ENCODE data around the gene SLC25A29.
"Not testable (repeated sequence)": the region's sequence is repeated elsewhere in the genome, so short reads cannot be mapped to it uniquely, and the experiment has no call there.

SLC25A29 gene, protein sequence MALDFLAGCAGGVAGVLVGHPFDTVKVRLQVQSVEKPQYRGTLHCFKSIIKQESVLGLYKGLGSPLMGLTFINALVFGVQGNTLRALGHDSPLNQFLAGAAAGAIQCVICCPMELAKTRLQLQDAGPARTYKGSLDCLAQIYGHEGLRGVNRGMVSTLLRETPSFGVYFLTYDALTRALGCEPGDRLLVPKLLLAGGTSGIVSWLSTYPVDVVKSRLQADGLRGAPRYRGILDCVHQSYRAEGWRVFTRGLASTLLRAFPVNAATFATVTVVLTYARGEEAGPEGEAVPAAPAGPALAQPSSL

DNA sequence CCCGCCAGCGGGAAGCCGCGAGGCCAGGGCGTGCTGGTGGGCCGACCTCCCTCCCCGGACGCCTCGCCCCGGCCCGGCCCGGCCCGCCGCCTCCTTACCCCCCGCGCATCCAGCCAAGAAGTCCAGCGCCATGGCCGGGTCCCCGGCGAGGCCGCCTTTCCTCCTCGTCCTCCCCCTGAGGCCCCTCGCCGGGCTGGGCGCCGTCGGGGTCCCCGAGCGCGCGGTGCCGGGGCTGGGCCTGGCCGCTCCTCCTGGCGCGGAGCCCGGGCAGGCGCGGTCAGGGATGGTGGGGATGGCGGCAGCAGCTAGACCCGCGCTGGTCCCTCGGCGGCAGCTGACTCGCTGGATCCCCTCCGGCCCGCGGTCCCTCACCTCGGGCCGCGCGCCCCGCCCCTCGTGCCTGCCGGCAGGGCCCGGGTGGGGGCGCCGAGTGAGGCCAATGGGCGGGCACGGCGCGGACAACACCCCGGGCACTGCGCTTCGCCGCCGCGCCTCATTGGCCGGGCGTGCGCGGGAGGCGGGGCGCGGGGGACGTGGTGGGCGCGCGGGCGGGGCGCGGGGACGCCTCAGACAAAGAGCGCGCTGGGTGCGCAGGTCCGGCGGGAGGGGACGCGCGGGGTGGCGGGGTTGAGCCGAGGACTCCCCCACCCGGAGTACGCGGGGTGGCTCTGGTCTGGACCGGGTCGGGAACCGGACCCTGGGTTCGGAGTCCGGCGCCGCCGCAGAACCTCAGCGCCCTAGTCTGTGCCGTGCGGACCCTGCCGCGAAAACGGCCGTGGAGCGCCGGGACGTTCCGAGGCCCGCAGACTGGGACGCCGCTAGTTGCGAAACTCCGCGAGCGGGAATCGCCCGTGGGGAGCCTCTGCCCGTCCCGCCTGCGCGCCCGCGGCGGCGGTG is at the start of gene SLC25A29:
TSS of gene SLC25A29 (minus strand) at position 344 of the 897 bp plus-strand sequence. CDS start at position 132, 212 bp downstream.
- DNase-seq, result peak in 5 of 6 experiments; percentile 28 to 59 (median 43)

DNA sequence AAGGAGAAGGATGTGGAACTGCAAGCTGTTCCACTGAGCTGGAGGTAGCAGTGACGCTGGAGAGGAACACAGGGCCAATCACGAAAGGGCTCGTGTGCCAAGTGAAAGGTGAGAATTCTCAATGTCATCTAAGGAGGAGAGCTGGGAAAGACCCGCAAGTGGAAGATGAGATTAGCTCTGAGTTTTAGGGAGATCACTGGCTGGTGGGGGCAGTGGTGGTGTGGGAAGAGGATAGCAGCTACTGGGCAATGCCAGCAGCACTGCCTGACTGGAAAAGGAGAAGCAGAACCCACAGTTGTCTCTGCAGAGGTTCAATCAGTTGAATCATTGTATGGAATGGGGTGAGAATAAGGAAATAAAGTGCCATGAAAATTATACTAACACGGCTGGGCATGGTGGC is 44.7 kb upstream of the SLC25A29 start:
- no peak for DNase-seq

DNA sequence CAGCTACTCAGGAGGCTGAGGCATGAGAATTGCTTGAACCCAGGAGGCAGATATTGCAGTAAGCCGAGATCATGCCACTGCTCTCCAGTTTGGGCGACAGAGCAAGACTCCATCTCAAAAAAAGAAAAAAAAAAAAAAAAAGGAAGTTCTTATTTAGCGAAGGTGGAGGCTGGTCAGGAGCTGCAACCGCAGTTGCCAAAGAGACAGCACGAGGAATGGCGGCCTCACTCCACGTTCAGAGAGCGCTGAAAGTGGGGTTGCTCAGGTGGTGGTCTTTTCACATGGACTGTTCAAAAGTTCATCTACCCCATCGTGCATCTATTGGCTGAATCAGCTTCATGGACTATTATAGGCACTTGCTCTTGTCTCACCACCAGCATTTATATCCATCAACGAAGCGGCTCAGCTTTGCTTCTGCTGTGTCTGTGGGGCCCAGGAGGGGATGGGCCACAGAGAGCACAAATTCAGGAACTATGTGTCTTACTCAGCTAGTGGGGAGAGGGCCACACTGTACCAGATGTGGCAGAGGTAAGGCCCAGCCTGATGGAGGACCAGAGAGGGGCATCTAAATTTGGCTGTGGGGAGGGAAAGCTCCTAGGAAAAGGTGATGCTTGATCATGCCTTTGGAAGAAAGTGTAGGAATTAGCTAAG is 44.2 kb upstream of the SLC25A29 start:
- no peak for DNase-seq

DNA sequence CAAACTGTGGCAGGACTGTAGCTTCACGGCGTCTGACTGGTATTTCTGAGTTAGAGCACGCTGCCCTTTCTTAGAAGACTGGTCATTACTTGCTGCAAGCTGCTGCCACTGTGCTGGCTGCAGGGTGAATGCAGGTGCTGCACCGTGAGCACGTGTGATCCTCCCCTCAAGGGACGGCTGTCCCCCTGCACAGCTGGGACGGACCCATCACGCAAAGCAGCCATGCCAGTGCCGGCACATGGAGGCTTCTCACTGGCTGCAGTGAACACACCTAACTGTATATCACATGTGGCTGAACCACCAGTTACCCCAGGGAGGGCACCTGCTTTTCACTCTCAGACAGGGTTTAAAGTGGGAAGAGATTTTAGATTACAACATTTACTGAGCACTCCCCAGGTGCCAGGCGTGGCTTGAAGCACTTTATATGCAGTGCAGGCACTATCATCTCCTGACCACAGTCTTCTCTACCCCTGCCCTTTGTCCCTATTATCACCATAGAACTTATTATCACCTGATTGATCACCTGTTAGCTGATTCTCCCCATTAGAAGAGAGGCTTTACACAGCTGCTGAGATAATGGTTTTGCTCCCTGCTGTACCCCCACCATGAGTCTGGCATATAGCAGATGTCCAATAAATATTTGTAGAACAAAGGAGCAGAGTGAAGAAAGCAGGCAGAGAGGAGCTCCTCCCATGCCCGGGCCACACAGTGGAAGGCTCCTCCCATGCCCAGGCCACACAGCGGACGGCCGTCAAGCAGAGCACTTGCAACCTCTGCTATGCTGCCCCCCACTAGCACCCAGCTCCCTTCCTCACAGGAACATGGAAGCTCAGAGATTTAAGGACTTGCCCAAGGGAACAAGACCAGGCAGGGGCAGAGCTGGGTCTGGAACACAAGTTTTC is 42.8 kb upstream of the SLC25A29 start:
- DNase-seq, result no peak

DNA sequence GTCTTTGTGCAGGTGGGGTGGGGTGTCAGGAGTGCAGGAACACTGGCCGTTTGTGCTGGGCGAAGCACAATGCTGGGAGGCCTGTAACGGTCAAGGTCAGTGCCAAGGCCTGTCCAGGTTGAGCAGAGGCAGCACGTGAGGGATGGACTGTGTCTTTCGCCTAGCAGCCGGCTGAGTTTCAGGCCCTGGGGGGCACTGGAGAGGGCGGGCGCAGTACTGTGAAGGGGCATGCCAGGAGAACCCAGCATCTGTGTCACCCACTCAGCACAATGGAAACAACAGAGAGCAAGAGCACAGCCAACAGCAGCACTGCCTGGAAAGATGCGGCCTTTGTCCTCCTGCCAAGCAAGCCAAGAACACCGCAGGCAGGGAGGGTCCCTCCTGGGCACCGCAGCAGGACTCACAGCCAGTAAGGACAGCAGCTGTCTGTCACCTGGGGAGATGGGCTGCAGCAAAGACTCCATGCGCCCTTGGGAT is 42.0 kb upstream of the SLC25A29 start:
- no peak for DNase-seq

DNA sequence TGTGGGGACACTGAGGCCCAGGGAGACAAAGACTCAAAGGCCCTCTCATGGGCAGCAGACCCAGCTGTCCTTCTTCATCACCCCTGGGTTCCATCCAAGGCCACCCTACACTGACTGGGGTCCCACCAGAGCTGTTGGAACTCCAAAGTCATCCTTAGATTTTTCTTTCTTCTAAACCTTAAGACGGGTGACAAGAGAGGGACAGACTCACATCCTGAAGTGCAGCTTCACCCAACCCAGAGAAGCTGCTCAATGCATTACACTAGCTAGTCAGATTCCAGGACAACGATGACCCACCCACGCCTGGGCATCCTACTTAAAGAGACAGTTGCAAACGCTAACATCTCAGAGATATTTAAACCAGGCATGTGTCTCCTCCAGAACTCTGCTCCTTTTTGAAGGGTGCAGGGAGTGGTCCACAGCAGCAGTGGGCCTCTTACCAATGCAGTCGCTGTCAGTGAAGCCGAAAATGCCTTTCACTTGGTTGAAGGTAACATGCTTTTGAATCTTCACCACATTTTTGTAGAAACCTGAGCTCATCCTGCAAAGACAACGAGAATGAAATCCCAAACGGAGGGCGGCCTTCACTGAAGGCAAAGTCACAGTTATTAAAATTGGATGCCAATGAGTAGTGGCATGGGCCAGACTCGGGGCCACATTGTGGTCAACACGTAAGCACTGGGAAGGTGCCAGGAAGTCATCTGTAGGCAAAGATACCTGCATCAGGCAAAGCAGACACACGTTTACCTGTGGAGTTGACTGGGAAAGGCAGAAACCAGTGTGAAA is 40.3 kb upstream of the SLC25A29 start:
- no peak for DNase-seq

DNA sequence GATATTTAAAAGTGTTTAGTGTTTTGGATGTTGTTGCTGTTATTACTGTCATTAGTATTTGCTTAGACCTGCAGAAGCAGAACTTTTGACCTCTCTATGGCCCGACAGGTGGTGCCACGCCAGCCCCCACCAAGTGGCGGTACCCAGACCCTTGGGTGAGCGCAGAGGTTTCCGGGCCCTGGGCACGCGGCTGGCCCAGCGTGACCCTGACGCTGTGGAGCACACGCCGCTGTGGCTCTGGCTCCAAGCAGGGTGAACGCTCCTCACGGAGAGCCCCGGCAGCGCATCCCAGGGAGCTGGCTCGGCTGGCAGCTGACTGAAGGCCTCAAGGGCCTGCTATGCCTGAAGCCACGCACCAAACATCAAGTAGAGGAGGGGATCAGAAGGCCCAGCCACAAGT is 39.5 kb upstream of the SLC25A29 start:
- no peak for DNase-seq

DNA sequence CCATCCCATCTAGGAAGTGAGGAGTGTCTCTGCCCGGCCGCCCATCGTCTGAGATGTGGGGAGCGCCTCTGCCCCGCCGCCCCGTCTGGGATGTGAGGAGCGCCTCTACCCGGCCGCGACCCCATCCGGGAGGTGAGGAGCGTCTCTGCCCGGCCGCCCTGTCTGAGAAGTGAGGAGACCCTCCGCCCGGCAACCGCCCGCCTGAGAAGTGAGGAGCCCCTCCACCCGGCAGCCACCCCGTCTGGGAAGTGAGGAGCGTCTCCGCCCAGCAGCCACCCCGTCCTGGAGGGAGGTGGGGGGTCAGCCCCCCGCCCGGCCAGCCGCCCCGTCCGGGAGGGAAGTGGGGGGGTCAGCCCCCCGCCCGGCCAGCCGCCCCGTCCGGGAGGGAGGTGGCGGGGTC is 38.4 kb upstream of the SLC25A29 start:
- DNase-seq, result not testable (repeated sequence)

DNA sequence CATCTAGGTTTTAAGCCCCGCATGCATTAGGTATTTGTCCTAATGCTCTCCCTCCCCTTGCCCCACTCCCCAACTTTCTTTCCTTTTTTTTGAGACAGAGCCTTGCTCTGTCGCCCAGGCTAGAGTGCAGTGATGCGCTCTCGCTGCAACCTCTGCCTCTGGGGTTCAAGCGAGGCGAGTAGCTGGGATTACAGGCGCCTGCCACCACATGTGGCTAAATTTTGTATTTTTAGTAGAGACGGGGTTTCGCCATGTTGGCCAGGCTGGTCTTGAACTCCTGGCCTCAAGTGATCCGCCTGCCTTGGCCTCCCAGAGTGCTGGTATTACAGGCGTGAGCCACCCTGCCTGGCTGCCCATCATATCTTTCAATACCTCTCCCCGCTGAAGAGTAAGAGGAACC is 36.6 kb upstream of the SLC25A29 start:
- DNase-seq, result not testable (repeated sequence)

DNA sequence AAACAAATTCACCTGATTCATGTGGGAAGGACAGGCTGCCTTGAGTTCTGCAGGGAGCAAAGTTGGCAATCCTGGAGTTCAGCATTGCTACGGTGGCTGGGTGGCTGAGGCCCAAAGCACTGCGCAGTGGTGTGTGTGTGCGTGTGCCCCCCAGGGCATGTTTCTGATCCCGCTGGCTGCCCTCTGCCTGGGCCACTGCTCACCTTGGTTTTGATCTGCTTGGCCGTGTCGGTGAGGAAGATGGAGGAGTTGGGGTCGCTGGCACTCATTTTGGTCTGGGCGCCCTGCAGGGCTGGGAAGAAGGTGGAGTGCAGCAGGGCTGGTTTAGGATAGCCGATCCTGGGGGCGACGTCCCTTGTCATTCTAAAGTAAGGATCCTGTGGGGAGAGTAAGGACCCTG is 36.0 kb upstream of the SLC25A29 start:
- DNase-seq, result no peak

DNA sequence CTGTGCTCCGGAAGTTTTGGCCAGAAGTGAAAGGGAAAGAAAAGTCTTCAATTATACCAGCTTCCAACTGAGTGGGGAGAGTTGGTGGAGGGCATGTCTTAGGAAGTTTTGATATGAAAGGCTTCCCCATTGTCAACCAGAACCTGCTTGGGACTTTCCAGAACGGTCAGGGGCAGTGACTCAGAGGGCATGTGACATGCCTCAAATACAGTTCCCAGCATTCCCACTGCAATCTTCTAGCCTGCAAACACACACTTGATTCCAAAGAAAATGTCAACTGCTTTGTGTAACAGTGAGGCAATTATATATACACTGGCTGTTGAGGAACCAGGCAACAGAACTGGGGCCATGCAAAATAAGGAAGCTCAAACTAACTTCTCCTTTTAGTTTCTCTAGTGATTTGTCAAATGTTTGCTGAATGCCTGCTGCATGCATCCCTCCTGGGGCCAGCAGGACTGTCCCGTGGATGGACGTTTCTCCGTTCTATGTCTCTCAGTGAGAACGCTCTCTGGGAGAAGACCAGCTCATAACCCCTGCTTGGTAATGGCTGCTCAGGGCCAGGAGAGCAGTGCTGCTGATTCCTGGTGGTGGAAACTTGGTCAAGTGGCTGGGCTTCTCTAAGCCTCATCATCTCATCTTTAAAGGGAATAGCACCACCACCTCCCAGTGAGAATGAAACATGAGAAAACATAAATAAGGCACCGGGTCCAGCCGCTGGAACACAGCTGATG is 35.2 kb upstream of the SLC25A29 start:
- no peak for DNase-seq

DNA sequence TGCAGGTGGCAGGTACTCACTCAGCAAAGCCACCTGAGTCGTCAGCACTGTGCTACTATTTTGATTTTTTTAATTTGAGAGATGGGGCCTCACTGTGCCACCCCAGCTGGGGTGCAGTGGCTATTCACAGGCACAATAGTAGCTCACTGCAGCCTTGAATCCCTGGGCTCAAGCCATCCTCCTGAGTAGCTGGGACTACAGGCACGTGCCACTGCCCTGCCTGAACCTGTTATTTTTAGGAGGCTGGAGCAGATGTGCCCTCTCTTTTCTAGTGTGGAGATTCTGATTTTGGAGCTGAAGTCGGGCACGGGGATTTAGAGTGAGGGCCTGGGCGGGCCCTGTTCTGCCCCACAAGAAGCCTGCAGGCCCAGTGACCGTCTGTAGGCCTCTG is 34.2 kb upstream of the SLC25A29 start:
- no peak for DNase-seq

DNA sequence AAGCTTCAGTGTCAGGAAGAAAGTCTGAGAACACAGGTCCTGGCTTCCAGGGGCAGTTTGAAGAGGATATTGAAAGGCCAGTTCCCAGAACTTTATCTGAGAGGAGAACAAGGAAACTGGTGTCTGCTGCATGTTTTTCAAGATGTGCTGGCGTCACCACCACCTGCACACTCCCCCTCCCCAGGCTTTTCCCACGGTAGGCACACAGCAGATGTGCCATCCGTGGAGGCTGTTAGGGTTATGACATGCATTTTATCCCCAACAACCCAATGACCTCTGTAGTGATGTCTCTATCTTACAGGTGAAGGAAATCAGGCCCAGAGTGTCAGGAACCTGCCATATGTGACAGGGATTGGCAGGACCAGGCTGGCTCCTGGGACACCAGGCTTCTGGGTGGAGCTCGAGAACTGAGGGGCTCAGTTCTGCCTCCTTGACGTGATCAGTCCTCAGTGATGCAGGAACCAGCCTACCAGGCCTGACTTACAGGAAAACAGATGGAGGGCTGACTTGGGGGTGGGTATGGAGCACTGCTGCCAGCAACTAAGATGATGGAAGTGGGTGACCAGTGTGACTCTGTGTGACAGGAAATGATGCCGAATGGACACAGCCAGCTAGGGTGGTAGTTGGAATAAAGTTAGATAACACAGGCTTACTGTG is 33.6 kb upstream of the SLC25A29 start:
- no peak for DNase-seq

DNA sequence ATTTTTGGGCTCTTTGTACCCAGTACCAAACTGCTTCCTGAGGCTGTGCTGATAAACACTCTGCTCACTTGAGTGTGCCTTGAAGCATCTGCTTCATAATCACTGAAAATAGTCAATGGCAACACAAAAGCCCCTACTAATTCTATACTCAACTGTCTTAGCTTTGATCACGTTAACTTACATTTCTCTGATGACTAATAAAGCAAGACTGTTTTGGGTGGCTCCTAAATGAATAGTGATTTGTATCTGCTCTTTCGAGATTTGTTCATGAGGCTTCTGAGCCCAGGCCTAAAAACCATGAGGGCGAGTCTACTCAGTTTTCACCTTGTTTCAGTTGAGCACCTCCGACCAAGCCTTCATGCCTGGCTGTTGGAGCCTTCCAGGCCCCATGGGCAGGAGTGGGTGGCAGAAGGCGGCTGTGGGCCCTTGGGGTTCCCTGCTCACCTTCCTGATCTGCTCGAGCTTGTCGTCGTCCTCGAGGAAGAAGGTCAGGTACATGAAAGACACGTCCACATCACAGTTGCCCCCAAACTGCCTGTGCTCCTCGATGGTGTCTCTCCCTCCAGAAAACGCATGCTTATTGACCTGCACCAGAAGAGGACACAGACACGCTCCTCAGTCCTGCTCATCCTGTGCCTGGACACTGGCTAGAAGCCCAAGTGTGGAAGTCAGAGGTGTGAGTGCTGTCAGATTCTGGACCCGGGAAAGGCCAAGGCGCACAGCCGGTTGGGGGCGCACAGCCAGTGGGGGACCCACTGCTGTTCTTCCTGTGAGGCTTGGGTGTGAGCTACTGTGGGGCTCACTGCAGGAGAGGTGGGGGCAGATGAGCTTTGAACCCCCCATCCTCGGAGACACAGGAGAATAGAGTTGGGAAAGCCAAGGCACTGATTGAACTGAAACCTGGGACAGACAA is 30.6 kb upstream of the SLC25A29 start:
- DNase-seq, result no peak

DNA sequence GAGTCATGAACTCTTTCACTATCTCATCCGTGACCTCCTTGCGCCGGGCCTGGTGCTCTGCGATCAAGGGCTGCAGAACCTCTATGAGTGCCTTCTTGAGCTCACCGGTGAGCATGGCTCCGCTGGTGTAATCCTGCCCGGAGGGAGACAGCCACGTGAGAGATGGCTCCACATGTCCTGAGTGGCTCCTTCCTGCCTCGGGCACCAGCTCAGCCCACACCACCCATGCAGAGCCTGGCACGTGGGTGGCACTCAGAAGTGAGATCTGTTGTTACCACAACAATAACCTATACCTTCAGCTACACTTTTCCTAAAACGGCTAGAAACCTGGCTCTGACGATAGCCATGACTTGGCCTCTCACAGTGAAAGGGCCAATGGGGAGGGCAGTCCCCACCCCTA is 28.7 kb upstream of the SLC25A29 start:
- DNase-seq, result no peak

DNA sequence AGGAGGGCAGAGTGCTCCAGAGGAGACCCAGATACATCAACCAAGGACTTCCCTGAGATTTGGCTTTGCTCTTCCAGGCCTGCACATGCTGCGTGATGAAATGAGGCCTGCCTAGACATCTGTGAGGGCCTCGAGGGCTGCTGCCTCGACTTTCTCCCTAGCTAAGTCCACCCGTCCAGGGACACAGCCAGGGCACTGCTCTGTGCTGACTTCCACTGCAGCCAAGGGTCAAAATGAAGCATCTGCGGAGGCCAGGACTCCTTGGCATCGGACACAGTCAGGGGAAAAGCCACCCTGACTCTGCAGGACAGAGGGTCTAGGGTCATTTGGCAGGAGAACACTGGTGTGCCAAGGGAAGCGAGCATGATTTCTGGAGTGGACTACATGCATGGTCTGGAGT is 27.6 kb upstream of the SLC25A29 start:
- DNase-seq, result no peak

DNA sequence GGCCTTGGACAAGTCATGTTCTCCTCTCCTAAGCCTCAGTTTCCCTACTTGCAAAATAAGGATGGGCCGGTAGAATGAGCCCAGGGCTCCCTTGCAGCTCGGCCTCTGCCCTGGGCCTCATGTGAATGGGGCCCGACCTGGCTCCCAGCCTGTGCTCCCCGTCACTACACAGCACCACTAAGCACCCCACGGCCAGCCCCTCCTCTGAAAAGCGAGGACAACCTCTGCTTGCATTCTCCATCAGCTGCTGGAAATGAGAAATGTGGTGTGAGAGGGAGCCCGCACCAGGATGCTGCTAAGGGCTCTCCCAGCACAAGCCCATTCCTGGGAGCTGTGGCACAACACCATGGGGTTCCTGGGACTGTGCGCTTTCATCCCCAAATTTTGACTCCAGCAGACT is 27.1 kb upstream of the SLC25A29 start:
- no peak for DNase-seq

DNA sequence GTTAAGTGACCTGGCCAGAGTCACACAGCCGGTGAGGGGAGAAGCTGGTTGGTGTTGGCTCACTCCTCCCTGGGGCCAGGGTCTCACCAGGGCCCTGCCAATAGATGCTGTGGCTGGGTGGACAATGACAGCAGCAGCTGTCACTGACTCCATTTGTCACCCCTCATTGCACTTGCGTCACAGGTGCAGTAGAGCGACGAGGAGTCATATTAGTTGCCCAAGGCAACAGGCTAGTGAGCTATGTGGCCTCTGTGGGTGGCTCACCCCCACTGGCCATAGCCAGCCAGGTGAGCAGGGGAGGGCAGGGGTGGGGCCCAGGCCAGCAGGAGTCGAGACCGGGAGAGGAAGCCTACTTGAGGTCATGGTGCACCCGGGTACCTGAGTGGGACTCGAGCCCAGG is 26.6 kb upstream of the SLC25A29 start:
- DNase-seq, result no peak

DNA sequence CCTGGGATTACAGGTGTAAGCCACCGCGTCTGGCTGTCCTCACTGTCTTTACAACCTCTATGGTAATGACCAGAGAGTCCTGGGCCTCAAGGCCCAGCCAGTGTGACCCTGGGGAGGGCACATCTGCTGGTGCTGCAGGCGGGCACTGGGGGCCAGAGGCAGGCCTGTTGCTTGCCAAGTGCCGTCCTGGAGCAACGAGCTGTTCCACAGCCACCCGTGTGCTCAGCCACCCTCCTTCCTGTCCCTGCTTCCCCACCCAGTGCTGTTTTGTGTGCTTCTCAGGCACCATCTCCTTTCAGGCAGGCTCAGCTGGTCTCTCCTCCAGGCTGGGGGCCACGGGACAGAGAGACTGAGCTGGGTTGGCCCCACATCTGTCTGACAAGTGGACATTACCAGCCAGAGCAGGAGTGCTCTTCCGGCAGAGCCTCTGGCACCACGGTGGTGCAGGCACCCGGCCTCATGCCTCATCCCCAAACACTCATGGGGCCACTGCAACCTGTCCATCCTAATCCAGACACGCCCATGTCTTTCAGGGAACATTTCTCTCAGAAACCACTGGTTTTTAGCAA is 25.9 kb upstream of the SLC25A29 start:
- no peak for DNase-seq
